Mammary epithelial cell (primary cell): ENCODE results near the gene NEB.
"Not testable (repeated sequence)": the region's sequence is repeated elsewhere in the genome, so short reads cannot be mapped to it uniquely, and the experiment has no call there.

Experiments used
- EZH2 ChIP-seq: IDR thresholded peaks from 2 replicates; pipeline ENCODE4 v1.6.1; 2012; ENCODE audit warnings: low read length, inconsistent platforms, borderline replicate concordance
- TF ChIP-seq, protein P1 (sequence below), 2 donors: IDR thresholded peaks in 1 of 2; conservative IDR thresholded peaks in 1 of 2; 2 replicates each; pipeline ENCODE4 v1.5.1; 2011 to 2012; ENCODE audit warnings: inconsistent platforms in 2 of 2, low read length in 2 of 2, mild to moderate bottlenecking in 2 of 2, control low read depth in 1 of 2, low read depth in 1 of 2; ENCODE audit not compliant: insufficient read depth in 1 of 2; ENCODE audit errors: extremely low read depth in 1 of 2

DNA sequence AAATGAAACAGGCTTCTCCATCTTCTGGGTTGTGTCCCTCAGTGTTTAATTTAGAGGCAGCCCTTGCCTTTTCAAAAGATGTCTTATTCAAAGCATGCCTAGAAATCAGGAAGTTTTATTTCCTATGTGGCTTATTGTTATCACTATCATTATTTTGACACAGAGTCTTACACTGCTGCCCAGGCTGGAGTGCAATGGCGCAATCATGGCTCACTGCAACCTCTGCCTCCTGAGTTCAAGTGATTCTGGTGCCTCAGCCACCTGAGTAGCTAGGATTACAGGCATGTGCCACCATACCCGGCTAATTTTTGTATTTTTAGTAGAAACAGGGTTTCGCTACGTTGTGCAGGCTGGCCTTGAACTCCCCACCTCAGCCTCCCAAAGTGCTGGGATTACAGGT is 87.8 kb downstream of the NEB start:
- TF ChIP-seq, protein P1, sequence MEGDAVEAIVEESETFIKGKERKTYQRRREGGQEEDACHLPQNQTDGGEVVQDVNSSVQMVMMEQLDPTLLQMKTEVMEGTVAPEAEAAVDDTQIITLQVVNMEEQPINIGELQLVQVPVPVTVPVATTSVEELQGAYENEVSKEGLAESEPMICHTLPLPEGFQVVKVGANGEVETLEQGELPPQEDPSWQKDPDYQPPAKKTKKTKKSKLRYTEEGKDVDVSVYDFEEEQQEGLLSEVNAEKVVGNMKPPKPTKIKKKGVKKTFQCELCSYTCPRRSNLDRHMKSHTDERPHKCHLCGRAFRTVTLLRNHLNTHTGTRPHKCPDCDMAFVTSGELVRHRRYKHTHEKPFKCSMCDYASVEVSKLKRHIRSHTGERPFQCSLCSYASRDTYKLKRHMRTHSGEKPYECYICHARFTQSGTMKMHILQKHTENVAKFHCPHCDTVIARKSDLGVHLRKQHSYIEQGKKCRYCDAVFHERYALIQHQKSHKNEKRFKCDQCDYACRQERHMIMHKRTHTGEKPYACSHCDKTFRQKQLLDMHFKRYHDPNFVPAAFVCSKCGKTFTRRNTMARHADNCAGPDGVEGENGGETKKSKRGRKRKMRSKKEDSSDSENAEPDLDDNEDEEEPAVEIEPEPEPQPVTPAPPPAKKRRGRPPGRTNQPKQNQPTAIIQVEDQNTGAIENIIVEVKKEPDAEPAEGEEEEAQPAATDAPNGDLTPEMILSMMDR (conservative IDR thresholded peaks at IDR 0.05 in 1 of 2, IDR thresholded peaks at IDR 0.05 in 1 of 2; ENCODE audit: extremely low read depth in 1 of 2, insufficient read depth in 1 of 2, low read depth in 1 of 2, low read length in 2 of 2), result not testable (repeated sequence)
- not testable (repeated sequence) for TF ChIP-seq EZH2
